GM13977 (cell line): Measurements from ENCODE around the gene KCNIP3.

ENCODE experiments used
- DNase-seq: peaks from one replicate; pipeline ENCODE4 v3.0.0; 2012; ENCODE audit warnings: low spot score
- in situ Hi-C: fragments of 300-500 bp; cut with MboI; formaldehyde crosslinking; loops from one replicate; pipeline ENCODE4 v1.12.0; 2022; ENCODE audit warnings: low sequenced_read_pairs, low pct_unique_long_range_greater_than_20kb, mixed read lengths, inconsistent platforms; ENCODE audit not compliant: unreplicated experiment
- TF ChIP-seq, protein P1 (sequence below): IDR thresholded peaks from 2 replicates; pipeline ENCODE4 v1.5.1; 2012; ENCODE audit warnings: mild to moderate bottlenecking, control low read depth; ENCODE audit not compliant: insufficient read depth; ENCODE audit errors: extremely low read depth, missing control alignments

Gene KCNIP3

DNA sequence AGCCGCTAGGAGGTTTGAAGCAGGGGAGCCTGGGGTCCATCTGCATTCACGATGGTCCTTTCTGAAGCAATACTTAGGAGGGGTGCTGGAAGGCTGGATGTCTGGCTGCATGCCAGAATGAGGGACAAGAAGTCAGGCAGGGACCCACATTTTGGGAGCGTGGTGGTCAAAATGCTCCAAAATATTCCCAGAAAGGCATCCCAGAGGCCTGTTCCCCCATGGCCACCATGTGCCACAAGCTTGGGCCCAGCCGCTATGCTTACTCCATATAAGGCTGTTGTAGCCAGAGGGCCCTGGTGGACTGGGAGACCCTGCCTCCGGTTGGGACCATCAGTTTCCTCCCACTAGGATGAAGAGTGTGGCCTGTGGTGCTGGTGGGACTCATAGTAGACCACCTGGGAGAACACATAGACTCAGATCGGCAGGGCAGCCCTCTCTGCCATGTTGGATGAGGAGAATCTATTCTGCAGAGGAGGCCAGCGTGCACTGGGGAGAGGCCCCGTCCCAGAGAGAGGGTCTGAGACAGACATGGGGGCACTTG lies 26.5 kb upstream of the KCNIP3 start:
- TF ChIP-seq, protein P1, sequence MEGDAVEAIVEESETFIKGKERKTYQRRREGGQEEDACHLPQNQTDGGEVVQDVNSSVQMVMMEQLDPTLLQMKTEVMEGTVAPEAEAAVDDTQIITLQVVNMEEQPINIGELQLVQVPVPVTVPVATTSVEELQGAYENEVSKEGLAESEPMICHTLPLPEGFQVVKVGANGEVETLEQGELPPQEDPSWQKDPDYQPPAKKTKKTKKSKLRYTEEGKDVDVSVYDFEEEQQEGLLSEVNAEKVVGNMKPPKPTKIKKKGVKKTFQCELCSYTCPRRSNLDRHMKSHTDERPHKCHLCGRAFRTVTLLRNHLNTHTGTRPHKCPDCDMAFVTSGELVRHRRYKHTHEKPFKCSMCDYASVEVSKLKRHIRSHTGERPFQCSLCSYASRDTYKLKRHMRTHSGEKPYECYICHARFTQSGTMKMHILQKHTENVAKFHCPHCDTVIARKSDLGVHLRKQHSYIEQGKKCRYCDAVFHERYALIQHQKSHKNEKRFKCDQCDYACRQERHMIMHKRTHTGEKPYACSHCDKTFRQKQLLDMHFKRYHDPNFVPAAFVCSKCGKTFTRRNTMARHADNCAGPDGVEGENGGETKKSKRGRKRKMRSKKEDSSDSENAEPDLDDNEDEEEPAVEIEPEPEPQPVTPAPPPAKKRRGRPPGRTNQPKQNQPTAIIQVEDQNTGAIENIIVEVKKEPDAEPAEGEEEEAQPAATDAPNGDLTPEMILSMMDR, result no peak

DNA sequence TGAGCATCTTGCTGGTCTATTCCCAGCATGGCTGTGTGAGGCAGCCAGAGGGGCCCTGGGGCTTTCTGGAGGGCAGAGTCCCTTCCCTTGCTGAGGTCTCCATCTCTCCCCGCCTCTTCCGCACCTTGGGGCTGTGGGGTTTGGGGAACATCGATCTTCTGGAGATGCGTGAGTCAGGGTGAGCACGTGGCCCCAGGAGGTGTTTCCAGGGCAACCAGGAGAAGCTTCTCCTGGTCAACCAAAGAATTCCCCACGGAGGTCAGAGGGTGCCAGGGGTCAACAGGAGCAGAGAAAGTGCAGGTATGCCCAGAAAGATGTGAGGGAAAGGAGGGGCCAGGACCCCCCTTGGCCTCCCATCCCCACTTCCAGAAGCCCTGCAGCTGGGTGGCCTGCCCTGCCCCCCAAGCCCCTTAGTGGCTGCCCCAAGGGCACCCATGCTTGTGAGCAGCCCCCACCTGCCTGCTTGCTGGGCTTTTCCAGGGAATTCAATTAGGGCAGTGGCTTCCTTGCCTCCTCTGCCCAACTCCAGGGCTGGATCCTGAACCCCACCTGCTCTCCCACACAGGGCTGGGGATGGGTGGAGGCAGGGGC lies 25.7 kb upstream of the KCNIP3 start:
- in situ Hi-C loops, result no loop called here
- TF ChIP-seq, protein P1, result no peak
- no peak for DNase-seq

More for the DNA sequence above, 26.5 kb upstream of the KCNIP3 start:
- DNase-seq, result no peak
- in situ Hi-C loops, result no loop called here

DNA sequence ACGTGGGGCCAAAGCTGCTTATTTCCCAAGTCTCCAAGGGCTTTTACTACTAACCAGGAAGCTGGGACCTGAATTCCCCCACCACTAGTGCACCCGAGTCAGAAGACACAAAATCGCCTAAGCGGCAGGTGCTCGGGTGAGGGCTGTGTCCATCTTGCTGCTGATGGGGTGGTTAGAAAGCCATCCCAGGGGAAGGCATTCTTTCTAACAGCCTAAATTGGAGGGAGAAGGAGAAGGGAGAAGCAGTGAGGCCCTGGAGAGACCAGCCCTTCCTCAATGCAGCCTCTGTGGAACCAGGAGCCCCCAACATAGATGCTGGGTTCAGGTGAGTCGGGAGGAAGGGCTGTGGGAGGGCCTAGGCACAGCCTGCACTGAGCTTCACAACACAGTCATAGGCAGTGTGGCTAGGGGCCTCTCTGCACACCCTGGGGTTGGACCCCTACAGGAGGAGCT lies 24.8 kb upstream of the KCNIP3 start:
- DNase-seq, result no peak
- TF ChIP-seq, protein P1, result no peak
- in situ Hi-C loops, result no loop called here

DNA sequence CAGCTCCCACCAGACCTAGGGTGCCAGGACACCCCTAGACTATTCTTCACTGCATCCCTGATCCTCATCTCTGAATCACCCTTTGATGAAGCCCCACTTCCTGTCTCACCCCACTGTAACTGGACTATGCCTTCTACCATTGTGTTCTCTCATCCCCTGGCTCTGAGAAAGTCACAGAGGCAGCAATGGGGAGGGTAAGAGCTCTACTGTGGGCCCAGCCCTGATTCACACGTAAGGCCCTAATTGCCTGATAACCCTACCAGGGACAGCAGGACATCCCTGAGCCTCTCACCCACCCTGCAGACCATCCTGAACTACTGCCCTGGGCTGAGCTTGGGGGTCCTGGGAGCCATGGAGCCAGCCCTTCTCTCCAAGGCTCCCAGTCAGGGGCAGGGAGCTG lies 24.4 kb upstream of the KCNIP3 start:
- TF ChIP-seq, protein P1, result no peak
- no peak for DNase-seq
- in situ Hi-C loops, result no loop called here

DNA sequence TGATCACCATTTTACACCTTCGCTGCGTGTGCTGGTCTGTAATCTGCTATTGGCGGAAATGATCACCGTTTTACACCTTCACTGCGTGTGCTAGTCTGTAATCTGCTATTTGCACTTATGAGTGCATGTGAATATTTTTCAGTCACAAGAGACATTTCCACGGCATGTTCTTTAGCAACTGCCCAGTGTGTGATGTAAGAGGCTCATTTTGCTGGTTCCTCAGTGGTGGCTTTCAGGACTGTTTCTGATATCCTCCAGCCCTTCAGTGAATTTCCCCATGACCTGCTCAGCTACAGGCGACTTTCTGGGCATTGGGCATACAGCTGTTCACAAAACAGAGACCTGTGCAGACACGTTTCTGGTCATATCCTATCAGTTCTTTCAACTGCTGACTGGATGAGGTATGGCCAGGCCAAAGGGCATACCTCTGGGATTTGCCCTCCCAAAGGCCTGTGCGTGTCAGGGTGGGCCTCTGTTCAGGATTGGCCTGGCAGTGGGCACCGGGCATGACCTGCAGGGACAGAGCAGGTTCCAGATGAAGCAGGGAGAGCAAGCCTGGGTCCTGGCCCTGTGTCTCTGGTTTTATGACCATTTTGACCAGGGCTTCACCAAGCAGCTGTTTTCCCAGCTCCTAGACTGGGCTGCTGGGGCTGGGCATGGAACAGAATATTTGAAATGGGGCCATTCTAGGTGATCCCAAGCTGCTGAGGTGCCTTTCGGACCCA lies 23.4 kb upstream of the KCNIP3 start:
- TF ChIP-seq, protein P1, result no peak
- no peak for DNase-seq
- in situ Hi-C loops, result no loop called here

DNA sequence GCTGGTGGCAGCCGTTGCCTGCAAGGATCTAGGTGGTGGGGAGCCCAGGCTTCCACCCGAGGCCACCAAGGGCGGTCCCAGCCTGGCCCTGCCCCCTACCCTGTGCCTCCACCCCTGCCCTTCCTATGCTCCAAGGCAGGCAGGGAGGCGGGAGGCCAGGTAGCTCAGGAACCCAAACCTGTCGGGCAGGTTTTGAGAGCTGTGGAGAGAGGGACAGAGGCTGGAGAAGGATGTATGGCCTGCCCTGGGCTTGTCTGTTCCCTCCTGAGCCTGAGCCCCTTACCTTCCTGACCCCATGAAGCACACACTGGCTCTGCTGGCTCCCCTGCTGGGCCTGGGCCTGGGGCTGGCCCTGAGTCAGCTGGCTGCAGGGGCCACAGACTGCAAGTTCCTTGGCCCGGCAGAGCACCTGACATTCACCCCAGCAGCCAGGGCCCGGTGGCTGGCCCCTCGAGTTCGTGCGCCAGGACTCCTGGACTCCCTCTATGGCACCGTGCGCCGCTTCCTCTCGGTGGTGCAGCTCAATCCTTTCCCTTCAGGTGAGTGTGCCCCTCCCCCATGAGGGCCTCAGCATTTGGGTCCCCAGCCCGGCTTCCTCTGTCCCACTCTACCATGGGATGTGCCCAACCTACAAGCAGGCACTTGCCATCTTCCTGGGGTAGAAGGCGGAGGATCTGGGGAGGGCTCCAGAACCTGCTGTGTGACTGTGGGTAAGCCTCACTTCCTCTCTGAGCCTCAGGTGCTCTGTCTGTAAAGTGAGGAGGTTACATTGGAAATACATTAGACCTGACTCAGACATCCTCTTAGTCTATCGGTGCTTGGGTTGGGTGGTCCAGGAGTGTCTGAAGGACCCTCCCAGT lies 22.6 kb upstream of the KCNIP3 start, which contains the start of gene PROM2:
TSS of gene PROM2 (plus strand) at position 159 of the 860 bp plus-strand sequence. CDS start at position 296, 137 bp downstream.
- in situ Hi-C loops, result no loop called here
- TF ChIP-seq, protein P1, result no peak
- no peak for DNase-seq
